C4-2B (cell line): Measurements from ENCODE around the gene L3MBTL4.

Source experiments
- ZFX ChIP-seq: fragments of 450-650 bp; IDR thresholded peaks from 2 replicates; pipeline ENCODE4 v1.6.1; 2017
- TF ChIP-seq, protein P1 (sequence below): fragments of 450-650 bp; conservative IDR thresholded peaks from 2 replicates; pipeline ENCODE4 v1.5.1; 2017; ENCODE audit warnings: mild to moderate bottlenecking

GRCh38 chr18:5914951-5915350 is 499.8 kb downstream of the L3MBTL4 start:
- TF ChIP-seq, protein P1, sequence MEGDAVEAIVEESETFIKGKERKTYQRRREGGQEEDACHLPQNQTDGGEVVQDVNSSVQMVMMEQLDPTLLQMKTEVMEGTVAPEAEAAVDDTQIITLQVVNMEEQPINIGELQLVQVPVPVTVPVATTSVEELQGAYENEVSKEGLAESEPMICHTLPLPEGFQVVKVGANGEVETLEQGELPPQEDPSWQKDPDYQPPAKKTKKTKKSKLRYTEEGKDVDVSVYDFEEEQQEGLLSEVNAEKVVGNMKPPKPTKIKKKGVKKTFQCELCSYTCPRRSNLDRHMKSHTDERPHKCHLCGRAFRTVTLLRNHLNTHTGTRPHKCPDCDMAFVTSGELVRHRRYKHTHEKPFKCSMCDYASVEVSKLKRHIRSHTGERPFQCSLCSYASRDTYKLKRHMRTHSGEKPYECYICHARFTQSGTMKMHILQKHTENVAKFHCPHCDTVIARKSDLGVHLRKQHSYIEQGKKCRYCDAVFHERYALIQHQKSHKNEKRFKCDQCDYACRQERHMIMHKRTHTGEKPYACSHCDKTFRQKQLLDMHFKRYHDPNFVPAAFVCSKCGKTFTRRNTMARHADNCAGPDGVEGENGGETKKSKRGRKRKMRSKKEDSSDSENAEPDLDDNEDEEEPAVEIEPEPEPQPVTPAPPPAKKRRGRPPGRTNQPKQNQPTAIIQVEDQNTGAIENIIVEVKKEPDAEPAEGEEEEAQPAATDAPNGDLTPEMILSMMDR = no peak
- TF ChIP-seq ZFX = no peak
